Muscle layer of colon (tissue), 2 donors: Measurements from ENCODE around the gene ARHGAP9.
"Not testable (repeated sequence)": the region's sequence is repeated elsewhere in the genome, so short reads cannot be mapped to it uniquely, and the experiment has no call there.

Source experiments
- H3K27ac ChIP-seq: one replicate; pipeline ENCODE4 v1.7.0; 2013; ENCODE audit warnings: low read depth, mild to moderate bottlenecking, low read length, moderate library complexity
- H3K27me3 ChIP-seq, 2 donors: one replicate each; pipeline ENCODE4 v1.7.0; 2013; ENCODE audit warnings: low read length in 2 of 2, mild to moderate bottlenecking in 2 of 2; ENCODE audit not compliant: insufficient read depth in 2 of 2, control insufficient read depth in 1 of 2
- H3K36me3 ChIP-seq: one replicate; pipeline ENCODE4 v1.7.0; 2013; ENCODE audit warnings: mild to moderate bottlenecking, low read length; ENCODE audit not compliant: insufficient read depth
- H3K4me1 ChIP-seq: one replicate; pipeline ENCODE4 v1.7.0; 2013; ENCODE audit warnings: mild to moderate bottlenecking, low read length; ENCODE audit not compliant: insufficient read depth
- H3K4me3 ChIP-seq, 2 donors: one replicate each; pipeline ENCODE4 v1.7.0; 2013; ENCODE audit warnings: low read length in 2 of 2, low read depth in 1 of 2, mild to moderate bottlenecking in 1 of 2, moderate library complexity in 1 of 2
- H3K9ac ChIP-seq: one replicate; pipeline ENCODE4 v1.7.0; 2013; ENCODE audit warnings: low read length
- H3K9me3 ChIP-seq: one replicate; pipeline ENCODE4 v1.7.0; 2013; ENCODE audit warnings: mild to moderate bottlenecking, low read length
- donor health status: abdominal sarcoma.
- donor health status: Adenocarcinoma of cecum.

The ARHGAP9 gene

GRCh38 chr12:57452181-57452936 lies 27.3 kb downstream of the ARHGAP9 start:
- Histone ChIP-seq H3K4me3 (no peak overlapping the region), H3K27ac (no peak overlapping the region), H3K27me3 (no peaks in the 10 kb centered on the region), H3K9me3 (no peaks in the 10 kb centered on the region), H3K4me1 (peaks cover 10% of the 10 kb centered on the region), H3K9ac (no peak overlapping the region), H3K36me3 (no peaks in the 10 kb centered on the region)

- no peaks in the 10 kb centered on the region for H3K36me3 ChIP-seq
- H3K4me1 ChIP-seq, result peaks cover 10% of the 10 kb centered on the region
- H3K9me3 ChIP-seq, result no peaks in the 10 kb centered on the region
- H3K27me3 ChIP-seq, result no peaks in the 10 kb centered on the region
- no peak overlapping the region for H3K4me3 ChIP-seq
- H3K27ac ChIP-seq, result no peak overlapping the region
- H3K9ac ChIP-seq, result no peak overlapping the region
Observed at GRCh38 chr12:57451233-57451778, 28.4 kb downstream of the ARHGAP9 start.

GRCh38 chr12:57450057-57450456 lies 29.6 kb downstream of the ARHGAP9 start:
- peaks cover 10% of the 10 kb centered on the region for H3K4me1 ChIP-seq
- no peaks in the 10 kb centered on the region for H3K9me3 ChIP-seq
- H3K36me3 ChIP-seq, result no peaks in the 10 kb centered on the region
- H3K4me3 ChIP-seq, result no peak overlapping the region
- no peaks in the 10 kb centered on the region for H3K27me3 ChIP-seq
- H3K9ac ChIP-seq, result no peak overlapping the region
- H3K27ac ChIP-seq, result no peak overlapping the region

- Histone ChIP-seq H3K4me3 (no peak overlapping the region), H3K27me3 (no peaks in the 10 kb centered on the region), H3K27ac (no peak overlapping the region), H3K36me3 (no peaks in the 10 kb centered on the region), H3K4me1 (peaks cover 10% of the 10 kb centered on the region), H3K9ac (no peak overlapping the region), H3K9me3 (no peaks in the 10 kb centered on the region)
Observed at GRCh38 chr12:57449375-57449774, 30.3 kb downstream of the ARHGAP9 start.

- Histone ChIP-seq H3K36me3 (no peaks in the 10 kb centered on the region), H3K9me3 (no peaks in the 10 kb centered on the region)
Observed at GRCh38 chr12:57448669-57449068, 31.0 kb downstream of the ARHGAP9 start.

GRCh38 chr12:57446292-57446960 lies 33.2 kb downstream of the ARHGAP9 start:
- H3K27me3 ChIP-seq, result no peaks in the 10 kb centered on the region
- H3K9ac ChIP-seq, result no peak overlapping the region
- no peaks in the 10 kb centered on the region for H3K36me3 ChIP-seq
- H3K4me3 ChIP-seq, result no peak overlapping the region
- no peak overlapping the region for H3K27ac ChIP-seq
- no peaks in the 10 kb centered on the region for H3K4me1 ChIP-seq
- no peaks in the 10 kb centered on the region for H3K9me3 ChIP-seq

More at GRCh38 chr12:57448669-57449068, 31.0 kb downstream of the ARHGAP9 start:
- Histone ChIP-seq H3K4me1 (peaks cover 10% of the 10 kb centered on the region), H3K27ac (no peak overlapping the region), H3K27me3 (no peaks in the 10 kb centered on the region), H3K4me3 (no peak overlapping the region), H3K9ac (no peak overlapping the region)

- Histone ChIP-seq H3K9me3 (no peaks in the 10 kb centered on the region), H3K9ac (no peak overlapping the region), H3K4me1 (no peaks in the 10 kb centered on the region), H3K27me3 (no peaks in the 10 kb centered on the region), H3K4me3 (no peak overlapping the region), H3K36me3 (no peaks in the 10 kb centered on the region), H3K27ac (no peak overlapping the region)
Observed at GRCh38 chr12:57444744-57445143, 34.9 kb downstream of the ARHGAP9 start.

GRCh38 chr12:57444337-57444736 lies 35.3 kb downstream of the ARHGAP9 start:
- H3K27ac ChIP-seq, H3K4me1 ChIP-seq, H3K9ac ChIP-seq, H3K36me3 ChIP-seq, H3K27me3 ChIP-seq, H3K9me3 ChIP-seq, H3K4me3 ChIP-seq: not testable (repeated sequence)

GRCh38 chr12:57441846-57442427 lies 37.7 kb downstream of the ARHGAP9 start:
- no peaks in the 10 kb centered on the region for H3K9me3 ChIP-seq
- no peak overlapping the region for H3K9ac ChIP-seq
- no peak overlapping the region for H3K27ac ChIP-seq
- no peaks in the 10 kb centered on the region for H3K27me3 ChIP-seq
- no peaks in the 10 kb centered on the region for H3K36me3 ChIP-seq
- no peaks in the 10 kb centered on the region for H3K4me1 ChIP-seq
- no peak overlapping the region for H3K4me3 ChIP-seq

- H3K9ac ChIP-seq, H3K9me3 ChIP-seq, H3K27me3 ChIP-seq, H3K27ac ChIP-seq, H3K4me3 ChIP-seq, H3K4me1 ChIP-seq, H3K36me3 ChIP-seq: not testable (repeated sequence)
Observed at GRCh38 chr12:57441393-57441792, 38.3 kb downstream of the ARHGAP9 start.

- Histone ChIP-seq H3K27me3 (no peaks in the 10 kb centered on the region), H3K9me3 (no peaks in the 10 kb centered on the region), H3K27ac (no peak overlapping the region), H3K4me1 (no peaks in the 10 kb centered on the region), H3K4me3 (no peak overlapping the region), H3K9ac (no peak overlapping the region), H3K36me3 (no peaks in the 10 kb centered on the region)
Observed at GRCh38 chr12:57439762-57440266, 39.9 kb downstream of the ARHGAP9 start.
